GM23248 (cell line): Measurements from ENCODE around the gene C3orf85. TPM values are rescaled to one million over a fixed set of nuclear protein-coding genes. Genes with fewer than 3 reads are reported as not detected.

ENCODE experiments used
- DNase-seq: peaks from one replicate; pipeline ENCODE4 v3.0.0-alpha.2; 2015
- H2AFZ ChIP-seq: fragments of 200-600 bp; sonication (generic); 2 replicates; pipeline ENCODE4 v1.6.1; 2016; ENCODE audit warnings: antibody characterized with exemption
- H3F3A ChIP-seq: fragments of 200-600 bp; sonication (generic); 2 replicates; pipeline ENCODE4 v1.6.1; 2016; ENCODE audit warnings: mild to moderate bottlenecking, antibody characterized with exemption, mixed run types; ENCODE audit not compliant: insufficient read depth
- H3K27ac ChIP-seq: fragments of 200-600 bp; sonication (generic); 2 replicates; pipeline ENCODE4 v1.5.1; 2016; ENCODE audit warnings: mild to moderate bottlenecking
- H3K27me3 ChIP-seq: fragments of 200-600 bp; sonication (generic); replicated peaks from 2 replicates; pipeline ENCODE4 v1.6.1; 2016; ENCODE audit warnings: mild to moderate bottlenecking; ENCODE audit not compliant: insufficient read depth
- H3K36me3 ChIP-seq: fragments of 200-600 bp; sonication (generic); 2 replicates; pipeline ENCODE4 v1.6.1; 2016; ENCODE audit warnings: low read depth, mild to moderate bottlenecking
- H3K4me1 ChIP-seq: fragments of 200-600 bp; sonication (generic); 2 replicates; pipeline ENCODE4 v1.6.1; 2016; ENCODE audit warnings: mild to moderate bottlenecking; ENCODE audit not compliant: insufficient read depth
- H3K4me2 ChIP-seq: fragments of 200-600 bp; sonication (generic); one replicate; pipeline ENCODE4 v1.6.1; 2016; ENCODE audit warnings: mild to moderate bottlenecking; ENCODE audit not compliant: unreplicated experiment
- H3K4me3 ChIP-seq: fragments of 200-600 bp; sonication (generic); 2 replicates; pipeline ENCODE4 v1.5.1; 2016; ENCODE audit warnings: mild to moderate bottlenecking
- H3K79me2 ChIP-seq: fragments of 200-600 bp; sonication (generic); 2 replicates; pipeline ENCODE4 v1.6.1; 2016; ENCODE audit warnings: mild to moderate bottlenecking; ENCODE audit not compliant: insufficient read depth
- H3K9ac ChIP-seq: fragments of 200-600 bp; sonication (generic); 2 replicates; pipeline ENCODE4 v1.6.1; 2016; ENCODE audit warnings: mild to moderate bottlenecking
- H3K9me2 ChIP-seq: fragments of 200-600 bp; sonication (generic); 2 replicates; pipeline ENCODE4 v1.6.1; 2016; ENCODE audit warnings: mixed run types, mild to moderate bottlenecking, moderate library complexity; ENCODE audit not compliant: insufficient read depth
- H3K9me3 ChIP-seq: fragments of 200-600 bp; sonication (generic); one replicate; pipeline ENCODE4 v1.6.1; 2017; ENCODE audit warnings: low read depth
- H4K20me1 ChIP-seq: fragments of 200-600 bp; sonication (generic); 2 replicates; pipeline ENCODE4 v1.6.0; 2016; ENCODE audit not compliant: insufficient read depth
- EZH2 ChIP-seq: fragments of 200-600 bp; sonication (generic); IDR thresholded peaks from 2 replicates; pipeline ENCODE4 v1.6.1; 2018; ENCODE audit warnings: antibody characterized with exemption, mild to moderate bottlenecking; ENCODE audit not compliant: insufficient read depth, poor library complexity, severe bottlenecking
- EZH2phosphoT487 ChIP-seq: fragments of 200-600 bp; sonication (generic); IDR thresholded peaks from 2 replicates; pipeline ENCODE4 v1.6.1; 2018; ENCODE audit warnings: antibody characterized with exemption, moderate library complexity, mild to moderate bottlenecking, low read depth; ENCODE audit not compliant: insufficient read depth
- WGBS, 2 experiments: methylation state at CpG; one replicate each; pipeline ENCODE4 v1.1.6; 2015 to 2017; ENCODE audit warnings: low lambda C conversion rate in 2 of 2, low coverage in 1 of 2; ENCODE audit errors: missing lambda C conversion rate in 2 of 2; 5-methylcytosine and 5-hydroxymethylcytosine counted together
- in situ Hi-C: fragments of 300-500 bp; cut with MboI; formaldehyde crosslinking; loops from 2 replicates; pipeline ENCODE4 v1.15.0; 2020
- polyA plus RNA-seq: library from polyadenylated mRNA; unstranded; fragments of >200 nt; fragmentation: Nextera tagmentation; extraction: Ambion mirVana; gene quantifications from 2 replicates; pipeline ENCODE4 v1.2.1, GENCODE V29; 2016
- total RNA-seq: library from RNA; depleted of rRNA; stranded (reverse); fragments of >200 nt; shearing (Covaris generic); gene quantifications from 2 replicates; pipeline ENCODE4 v1.2.3, GENCODE V29; 2014; rRNA removed

C3orf85 gene, protein sequence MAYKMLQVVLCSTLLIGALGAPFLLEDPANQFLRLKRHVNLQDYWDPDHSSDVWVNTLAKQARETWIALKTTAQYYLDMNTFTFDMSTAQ
- total RNA-seq (not detected in 2 replicates), polyA plus RNA-seq (not detected in 2 replicates)

DNA sequence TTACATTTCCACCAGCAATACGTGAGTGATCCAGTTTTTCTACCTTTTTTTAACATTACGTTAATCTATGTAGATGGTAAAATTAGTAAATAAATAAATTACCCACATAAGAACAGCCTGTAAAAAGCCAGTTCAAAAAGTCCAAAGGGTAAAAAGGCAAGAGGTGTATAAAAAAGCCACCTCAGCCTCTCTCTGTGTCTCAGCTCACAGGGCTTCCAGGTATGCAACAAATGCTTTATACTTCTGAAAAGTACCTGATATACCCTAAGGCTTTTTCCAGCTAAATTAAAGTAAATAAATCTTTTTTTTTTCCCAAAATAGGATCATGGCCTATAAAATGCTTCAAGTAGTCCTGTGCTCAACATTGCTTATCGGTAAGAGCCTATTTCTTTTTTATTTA lies at the start of gene C3orf85:
C3orf85 (plus strand) TSS at position 197 of the 400 bp plus-strand sequence; CDS start at position 326, 129 bp downstream.
- no peak for TF ChIP-seq EZH2phosphoT487
- TF ChIP-seq EZH2 = no peak
- Histone ChIP-seq H3F3A (no peaks in the 10 kb centered on the region), H2AFZ (no peak within 1 kb of the TSS), H3K36me3 (no peaks in the 10 kb centered on the region), H3K27me3 (no peaks in the 10 kb centered on the region), H3K79me2 (no peaks in the 10 kb centered on the region), H3K27ac (no peak within 1 kb of the TSS), H3K9ac (no peak within 1 kb of the TSS), H3K4me1 (no peaks in the 10 kb centered on the region), H3K4me2 (no peak within 1 kb of the TSS), H4K20me1 (no peaks in the 10 kb centered on the region), H3K9me3 (no peaks in the 10 kb centered on the region), H3K4me3 (no peak within 1 kb of the TSS), H3K9me2 (no peaks in the 10 kb centered on the region)
- WGBS, 2 experiments = 15 to 18% methylated on average over 3 of the region's 3 CpGs
- DNase-seq = no peak
- in situ Hi-C loops = no loop called here

DNA sequence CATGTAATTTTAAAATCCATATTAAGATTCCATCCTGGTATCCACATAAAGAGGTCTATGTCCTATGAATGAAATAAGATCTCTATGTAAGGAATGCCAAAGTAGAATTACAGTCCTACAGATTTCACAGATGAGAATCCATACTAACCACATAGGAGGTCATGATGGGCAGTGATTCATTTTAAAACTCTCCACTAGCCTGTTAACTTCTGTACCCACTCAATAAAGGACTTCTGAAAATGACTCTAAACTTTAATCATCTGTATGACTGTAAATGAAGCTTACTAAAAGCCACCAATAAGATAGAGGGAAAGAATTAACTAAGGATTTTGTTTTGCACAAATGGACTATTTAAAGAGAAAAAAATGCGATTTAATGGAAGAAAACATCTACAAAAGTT lies 47.3 kb upstream of the C3orf85 start:
- Histone ChIP-seq H3K9me2 (no peaks in the 10 kb centered on the region), H3K4me3 (no peak overlapping the region), H3K4me2 (no peak overlapping the region), H3K36me3 (no peaks in the 10 kb centered on the region), H3F3A (no peaks in the 10 kb centered on the region), H3K79me2 (no peaks in the 10 kb centered on the region), H4K20me1 (no peaks in the 10 kb centered on the region), H3K9ac (no peak overlapping the region), H3K4me1 (no peaks in the 10 kb centered on the region), H3K9me3 (no peaks in the 10 kb centered on the region), H3K27ac (no peak overlapping the region), H3K27me3 (no peaks in the 10 kb centered on the region), H2AFZ (no peak overlapping the region)
- in situ Hi-C loops = no loop called here
- WGBS, 2 experiments = 0 to 3% methylated on average over 1 of the region's 1 CpG
- TF ChIP-seq EZH2phosphoT487 (no peak), EZH2 (no peak)
- no peak for DNase-seq

DNA sequence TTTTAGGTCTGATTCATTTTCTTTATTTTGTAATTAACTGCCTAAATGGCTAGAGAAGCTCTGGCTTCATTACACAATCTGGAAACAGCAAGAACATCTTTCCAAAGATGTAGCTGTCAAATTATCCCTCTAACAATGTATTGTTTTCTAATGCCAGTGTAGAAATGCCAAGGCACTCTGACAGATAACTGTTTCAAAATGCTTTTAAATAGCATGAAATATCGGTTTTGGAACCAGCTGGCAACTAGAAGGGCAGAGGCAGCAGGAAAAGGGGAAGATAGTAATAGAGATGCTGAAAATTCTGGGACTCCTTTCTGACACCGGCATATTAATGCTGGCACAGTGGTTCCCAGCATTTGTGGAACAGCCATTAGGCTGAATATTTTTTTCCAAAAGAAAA lies 44.7 kb upstream of the C3orf85 start:
- TF ChIP-seq EZH2 (no peak), EZH2phosphoT487 (no peak)
- Histone ChIP-seq H4K20me1 (no peaks in the 10 kb centered on the region), H3K27ac (no peak overlapping the region), H3F3A (no peaks in the 10 kb centered on the region), H3K9ac (no peak overlapping the region), H3K4me3 (no peak overlapping the region), H3K79me2 (no peaks in the 10 kb centered on the region), H3K27me3 (no peaks in the 10 kb centered on the region), H3K9me2 (no peaks in the 10 kb centered on the region), H3K4me1 (no peaks in the 10 kb centered on the region), H3K9me3 (no peaks in the 10 kb centered on the region), H3K36me3 (no peaks in the 10 kb centered on the region), H3K4me2 (no peak overlapping the region), H2AFZ (no peak overlapping the region)
- in situ Hi-C loops = no loop called here
- DNase-seq = no peak
- 0 to 5% methylated on average over 2 of the region's 2 CpGs for WGBS, 2 experiments

GRCh38 chr3:109093561-109093960 lies 43.0 kb upstream of the C3orf85 start:
- Histone ChIP-seq H3F3A (no peaks in the 10 kb centered on the region), H2AFZ (no peak overlapping the region), H3K4me3 (no peak overlapping the region), H3K4me2 (no peak overlapping the region), H3K79me2 (no peaks in the 10 kb centered on the region), H3K9ac (no peak overlapping the region), H3K9me3 (no peaks in the 10 kb centered on the region), H3K4me1 (no peaks in the 10 kb centered on the region), H4K20me1 (no peaks in the 10 kb centered on the region), H3K27me3 (no peaks in the 10 kb centered on the region), H3K27ac (no peak overlapping the region), H3K9me2 (no peaks in the 10 kb centered on the region), H3K36me3 (no peaks in the 10 kb centered on the region)
- no peak for DNase-seq
- TF ChIP-seq EZH2phosphoT487 (no peak), EZH2 (no peak)
- in situ Hi-C loops = no loop called here

DNA sequence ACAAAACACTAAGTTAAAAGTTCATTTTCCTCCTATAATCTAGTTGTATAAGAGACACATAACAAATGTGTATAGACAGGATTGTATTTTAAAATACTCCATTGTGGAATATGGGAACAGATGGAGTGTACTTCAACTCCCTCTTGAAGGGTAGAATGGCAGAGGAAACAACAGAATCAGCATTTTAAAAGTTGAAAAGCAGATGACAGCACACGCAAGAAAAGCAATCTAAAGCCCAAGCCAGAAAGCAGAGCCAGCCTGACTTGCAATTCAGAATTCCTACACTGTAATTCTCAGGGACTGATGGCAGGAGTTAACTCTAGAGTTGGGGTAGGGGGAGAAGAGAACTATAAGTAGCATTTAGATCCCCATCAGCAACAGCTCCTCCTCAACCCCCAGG lies 41.4 kb upstream of the C3orf85 start:
- no peak for TF ChIP-seq EZH2phosphoT487
- TF ChIP-seq EZH2 = no peak
- no peak for DNase-seq
- in situ Hi-C loops = no loop called here
- Histone ChIP-seq H2AFZ (no peak overlapping the region), H3K9me2 (no peaks in the 10 kb centered on the region), H3K79me2 (no peaks in the 10 kb centered on the region), H3K9me3 (no peaks in the 10 kb centered on the region), H4K20me1 (no peaks in the 10 kb centered on the region), H3K36me3 (no peaks in the 10 kb centered on the region), H3K4me3 (no peak overlapping the region), H3F3A (no peaks in the 10 kb centered on the region), H3K27me3 (no peaks in the 10 kb centered on the region), H3K27ac (no peak overlapping the region), H3K9ac (no peak overlapping the region), H3K4me1 (no peaks in the 10 kb centered on the region), H3K4me2 (no peak overlapping the region)
- 5 to 9% methylated on average over 1 of the region's 1 CpG for WGBS, 2 experiments
